Transverse colon (tissue), 4 donors: ENCODE data around the gene NDUFA6. TPM values are rescaled to one million over a fixed set of nuclear protein-coding genes. Genes with fewer than 3 reads are reported as not detected.

ENCODE experiments used
- DNase-seq: peaks from one replicate; pipeline ENCODE4 v3.0.0-alpha.2; 2019
- H3K27ac ChIP-seq, 4 donors: fragments of 200-600 bp; sonication (generic); 2 replicates each; pipeline ENCODE4 v1.5.1; 2016 to 2018; ENCODE audit warnings: inconsistent platforms in 4 of 4
- H3K27me3 ChIP-seq: fragments of 200-600 bp; sonication (generic); 2 replicates; pipeline ENCODE4 v1.5.1; 2017; ENCODE audit warnings: inconsistent platforms
- H3K36me3 ChIP-seq, 4 donors: fragments of 200-600 bp; sonication (generic); 2 replicates each; pipeline ENCODE4 v1.5.1; 2017 to 2019; ENCODE audit warnings: inconsistent platforms in 4 of 4
- H3K4me1 ChIP-seq, 4 donors: fragments of 200-600 bp; sonication (generic); 2 replicates each; pipeline ENCODE4 v1.5.1; 2017 to 2020; ENCODE audit warnings: inconsistent platforms in 4 of 4
- H3K4me3 ChIP-seq, 4 donors: fragments of 200-600 bp; sonication (generic); 1 replicate in 1 of 4; 2 replicates in 3 of 4; pipeline versions ENCODE4 v1.5.1 to v1.6.1; 2017 to 2019; ENCODE audit warnings: inconsistent platforms in 4 of 4
- H3K9me3 ChIP-seq, 2 donors: fragments of 200-600 bp; sonication (generic); 2 replicates each; pipeline ENCODE4 v1.5.1; 2017 to 2019; ENCODE audit warnings: inconsistent platforms in 2 of 2
- EP300 ChIP-seq: sonication (generic); formaldehyde crosslinking; IDR thresholded peaks from one replicate; pipeline ENCODE4 v1.6.1; 2017; ENCODE audit warnings: antibody characterized with exemption, low read depth
- POLR2A ChIP-seq: fragments of 450-650 bp; IDR thresholded peaks from one replicate; pipeline ENCODE4 v1.6.1; 2016; ENCODE audit warnings: antibody characterized with exemption, mild to moderate bottlenecking, moderate library complexity
- POLR2AphosphoS5 ChIP-seq, 3 donors: sonication (generic); formaldehyde crosslinking; IDR thresholded peaks; one replicate each; pipeline ENCODE4 v1.6.1; 2016; ENCODE audit warnings: antibody characterized with exemption in 3 of 3
- WGBS, 2 donors: methylation state at CpG; one replicate each; pipeline ENCODE4 v1.1.5; 2018; ENCODE audit warnings: low coverage in 1 of 2; 5-methylcytosine and 5-hydroxymethylcytosine counted together
- in situ Hi-C, 4 donors: fragments of 200-750 bp; cut with MboI; loops; one replicate each; pipeline versions ENCODE4 v1.15.0 to v1.15.1; 2017; ENCODE audit warnings: low sequenced_read_pairs in 3 of 4, low pct_ligation_motif_present in 1 of 4, low pct_unique_long_range_greater_than_20kb in 1 of 4
- intact Hi-C: fragments of 100-400 bp; cut with DNase I; formaldehyde crosslinking; loops from one replicate; pipeline ENCODE4 v1.15.1; 2023; ENCODE audit warnings: low total_unique reads
- total RNA-seq, 4 donors: library from RNA; depleted of rRNA; stranded (reverse); fragments of >200 nt; gene quantifications; one replicate each; pipeline ENCODE4 v1.1.0, GENCODE V29; 2016
- TF ChIP-seq, protein P1 (sequence below), 5 experiments: fragments of 200-600 bp in 3 of 5; fragments of 450-650 bp in 2 of 5; sonication (generic) in 3 of 5; IDR thresholded peaks; 1 replicate in 2 of 5; 2 replicates in 3 of 5; pipeline ENCODE4 v1.5.1; 2016 to 2017; ENCODE audit warnings: antibody characterized with exemption in 5 of 5, inconsistent platforms in 3 of 5, mild to moderate bottlenecking in 2 of 5, moderate library complexity in 1 of 5

The NDUFA6 gene
- total RNA-seq, 4 donors from 2014 or later: 17.2 to 723 (median 88.7) TPM

- 94% methylated on average over 5 of the region's 5 CpGs; no CpG with 5 or more reads in 1 of the 2 donors for WGBS, 2 donors
- intact Hi-C loops: no loop called here
- Histone ChIP-seq H3K27ac (no peak overlapping the region), H3K4me1 (peaks cover 0 to 7% (median 0%) of the 10 kb centered on the region in 4 donors), H3K27me3 (no peaks in the 10 kb centered on the region), H3K9me3 (peaks cover 11 to 15% of the 10 kb centered on the region in 2 donors), H3K4me3 (no peak overlapping the region), H3K36me3 (peaks cover 0 to 31% (median 15%) of the 10 kb centered on the region in 4 donors)
- DNase-seq: no peak
- in situ Hi-C loops: no loop called here
- TF ChIP-seq POLR2AphosphoS5 (IDR thresholded peaks at IDR 0.05) (no peak), EP300 (no peak), POLR2A (no peak)
- TF ChIP-seq, protein P1, sequence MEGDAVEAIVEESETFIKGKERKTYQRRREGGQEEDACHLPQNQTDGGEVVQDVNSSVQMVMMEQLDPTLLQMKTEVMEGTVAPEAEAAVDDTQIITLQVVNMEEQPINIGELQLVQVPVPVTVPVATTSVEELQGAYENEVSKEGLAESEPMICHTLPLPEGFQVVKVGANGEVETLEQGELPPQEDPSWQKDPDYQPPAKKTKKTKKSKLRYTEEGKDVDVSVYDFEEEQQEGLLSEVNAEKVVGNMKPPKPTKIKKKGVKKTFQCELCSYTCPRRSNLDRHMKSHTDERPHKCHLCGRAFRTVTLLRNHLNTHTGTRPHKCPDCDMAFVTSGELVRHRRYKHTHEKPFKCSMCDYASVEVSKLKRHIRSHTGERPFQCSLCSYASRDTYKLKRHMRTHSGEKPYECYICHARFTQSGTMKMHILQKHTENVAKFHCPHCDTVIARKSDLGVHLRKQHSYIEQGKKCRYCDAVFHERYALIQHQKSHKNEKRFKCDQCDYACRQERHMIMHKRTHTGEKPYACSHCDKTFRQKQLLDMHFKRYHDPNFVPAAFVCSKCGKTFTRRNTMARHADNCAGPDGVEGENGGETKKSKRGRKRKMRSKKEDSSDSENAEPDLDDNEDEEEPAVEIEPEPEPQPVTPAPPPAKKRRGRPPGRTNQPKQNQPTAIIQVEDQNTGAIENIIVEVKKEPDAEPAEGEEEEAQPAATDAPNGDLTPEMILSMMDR (IDR thresholded peaks at IDR 0.05): no peak
Observed at GRCh38 chr22:42060489-42060888, 30.1 kb downstream of the NDUFA6 start.

DNA sequence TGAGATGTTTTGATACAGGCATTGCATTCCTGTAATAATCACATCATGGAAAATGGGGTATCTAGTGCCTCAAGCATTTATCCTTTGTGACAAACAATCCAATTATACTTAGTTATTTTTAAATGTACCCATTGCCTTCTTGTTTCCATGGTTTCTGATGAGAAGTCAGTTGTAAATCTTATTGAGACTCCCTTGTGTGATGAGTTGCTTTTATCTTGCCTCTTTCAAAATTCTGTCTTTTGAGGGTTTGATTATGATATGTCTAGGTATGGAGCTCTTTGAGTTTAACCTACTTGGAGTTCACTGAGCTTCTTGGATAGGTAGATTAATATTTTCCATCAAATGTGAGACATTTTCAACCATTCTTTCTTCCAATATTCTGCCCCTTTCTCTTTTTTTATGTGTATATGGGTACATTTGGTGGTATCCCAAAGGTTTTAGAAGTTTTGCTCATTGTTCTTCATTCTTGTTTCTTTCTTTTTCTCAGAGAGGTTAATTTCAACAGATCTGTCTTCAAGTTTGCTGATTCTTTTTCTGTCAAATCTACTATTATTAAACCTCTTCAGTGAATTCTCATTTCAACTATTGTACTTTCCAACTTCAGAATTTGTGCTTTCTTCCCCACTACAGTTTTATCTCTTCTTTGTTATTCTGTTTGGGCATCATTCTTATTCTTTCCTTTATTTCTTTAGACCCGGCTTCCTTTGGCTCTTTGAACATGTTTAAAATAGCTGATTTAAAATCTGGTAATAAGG lies 33.6 kb downstream of the NDUFA6 start:
- Histone ChIP-seq H3K4me3 (no peak overlapping the region), H3K27me3 (no peaks in the 10 kb centered on the region), H3K36me3 (peaks cover 0 to 25% (median 11%) of the 10 kb centered on the region in 4 donors), H3K9me3 (peaks cover 11 to 15% of the 10 kb centered on the region in 2 donors), H3K4me1 (no peaks in the 10 kb centered on the region), H3K27ac (no peak overlapping the region)
- no peak for DNase-seq
- TF ChIP-seq POLR2A (no peak), POLR2AphosphoS5 (IDR thresholded peaks at IDR 0.05) (no peak), EP300 (no peak)
- TF ChIP-seq, protein P1 (IDR thresholded peaks at IDR 0.05): no peak
- WGBS, 2 donors: 92 to 100% methylated on average over 1 of the region's 1 CpG
- in situ Hi-C loops: no loop called here
- intact Hi-C loops: no loop called here

GRCh38 chr22:42052765-42053164 lies 37.8 kb downstream of the NDUFA6 start:
- WGBS, 2 donors: 69 to 88% methylated on average over 2 to 3 of the region's 3 CpGs
- Histone ChIP-seq H3K36me3 (peaks cover 0 to 5% (median 0%) of the 10 kb centered on the region in 4 donors), H3K27me3 (no peaks in the 10 kb centered on the region), H3K9me3 (peaks cover 11 to 15% of the 10 kb centered on the region in 2 donors), H3K4me1 (no peaks in the 10 kb centered on the region), H3K4me3 (no peak overlapping the region), H3K27ac (no peak overlapping the region)
- in situ Hi-C loops (no loop called here), intact Hi-C loops (no loop called here)
- no peak for DNase-seq
- TF ChIP-seq POLR2A: no peak
- no peak for TF ChIP-seq EP300
- no peak for TF ChIP-seq POLR2AphosphoS5 (IDR thresholded peaks at IDR 0.05)
- TF ChIP-seq, protein P1 (IDR thresholded peaks at IDR 0.05): no peak

- 75 to 100% methylated on average over 1 to 2 of the region's 2 CpGs for WGBS, 2 donors
- no peak overlapping the region for H3K4me3 ChIP-seq
- no peaks in the 10 kb centered on the region for H3K36me3 ChIP-seq
- no peak overlapping the region for H3K27ac ChIP-seq
- no peaks in the 10 kb centered on the region for H3K4me1 ChIP-seq
- TF ChIP-seq POLR2AphosphoS5 (IDR thresholded peaks at IDR 0.05) (no peak), EP300 (no peak), POLR2A (no peak)
- TF ChIP-seq, protein P1 (IDR thresholded peaks at IDR 0.05): no peak
- in situ Hi-C loops (no loop called here), intact Hi-C loops (no loop called here)
- no peaks in the 10 kb centered on the region for H3K27me3 ChIP-seq
- DNase-seq: no peak
- no peaks in the 10 kb centered on the region for H3K9me3 ChIP-seq
Observed at GRCh38 chr22:42050641-42051180, 39.9 kb downstream of the NDUFA6 start.
